ENCODE measurements around the gene DST. TPM values are rescaled to one million over a fixed set of nuclear protein-coding genes. Genes with fewer than 3 reads are reported as not detected.

The DST gene
- total and polyA plus RNA-seq, 2 of the 4 experiments (the other 2 are of a cell fraction) = 97.7 to 452 TPM

GRCh38 chr6:56521454-56521853 is 121.2 kb downstream of the DST start:
- Histone ChIP-seq H2BK5ac (ENCODE audit: low read depth, low read length, poor library complexity, severe bottlenecking) (peak overlapping the region; percentile 93), H2AK5ac (ENCODE audit: low read depth, low read length) (no peak overlapping the region), H2AFZ (replicated peaks; ENCODE audit: low read length, poor library complexity) (no peak overlapping the region), H4K8ac (ENCODE audit: low read depth in 2 of 2, low read length in 2 of 2) (no peak overlapping the region), H3K79me1 (ENCODE audit: low read depth in 1 of 2, low read length in 2 of 2) (peaks cover 22 to 52% of the 10 kb centered on the region in 2 experiments), H3K4me1 (ENCODE audit: control insufficient read depth, insufficient read depth, low read length) (peaks cover 21% of the 10 kb centered on the region), H2BK120ac (ENCODE audit: low read depth, low read length) (no peak overlapping the region), H2BK15ac (ENCODE audit: low read depth, low read length) (no peak overlapping the region), H3K9ac (ENCODE audit: low read depth, low read length) (no peak overlapping the region), H2BK20ac (ENCODE audit: low read depth, low read length) (no peak overlapping the region), H3K4ac (ENCODE audit: low read depth, low read length) (no peak overlapping the region), H4K5ac (ENCODE audit: low read depth, low read length) (no peak overlapping the region), H3K4me2 (ENCODE audit: low read depth, low read length) (no peak overlapping the region), H3K56ac (ENCODE audit: extremely low read depth, insufficient read depth, low read length) (no peak overlapping the region), H3K27me3 (ENCODE audit: control insufficient read depth, insufficient read depth, low read length) (no peaks in the 10 kb centered on the region), H2AK9ac (replicated peaks; ENCODE audit: low read depth, low read length, poor library complexity) (no peak overlapping the region), H3K36me3 (ENCODE audit: control insufficient read depth, insufficient read depth, low read length) (peaks cover 18% of the 10 kb centered on the region), H3K14ac (replicated peaks; ENCODE audit: low read depth, low read length) (no peak overlapping the region), H4K91ac (ENCODE audit: insufficient read depth, low read depth, low read length) (no peak overlapping the region), H3K18ac (ENCODE audit: low read depth, low read length) (no peak overlapping the region), H3K9me3 (ENCODE audit: control insufficient read depth, insufficient read depth, low read length) (no peaks in the 10 kb centered on the region), H3K9me1 (ENCODE audit: insufficient read depth, low read length) (peaks cover 14% of the 10 kb centered on the region), H4K20me1 (ENCODE audit: insufficient read depth, low read length) (peaks cover 10% of the 10 kb centered on the region; the same call in 1 of the 2 replicates), H3K23ac (ENCODE audit: low read depth, low read length) (no peak overlapping the region), H3K4me3 (ENCODE audit: insufficient read depth, low read depth, low read length) (no peak overlapping the region), H3K27ac (ENCODE audit: insufficient read depth, low read length) (no peak overlapping the region)
- dilution Hi-C loops (cut with HindIII; ENCODE audit: low sequenced_read_pairs, unreplicated experiment) = no loop called here
- in situ Hi-C loops (cut with MboI; ENCODE audit: low sequenced_read_pairs) = no loop called here
- CTCF ChIA-PET = interaction anchor here (0.8 to 1.3 kb wide), 2 partner anchors 27 to 30 kb away, joined by 3 to 5 read pairs; no protein-coding TSS in a partner anchor
- BruUV-seq (replicated peaks) = no TSS peak
- TF ChIP-seq CEBPB (IDR thresholded peaks at IDR 0.05; ENCODE audit: low read depth, low read length) (peak; percentile 53; the same call in 1 of the 2 replicates), FOS (IDR thresholded peaks at IDR 0.05; ENCODE audit: low read depth, low read length) (peak; percentile 68; the same call in 1 of the 2 replicates), RFX5 (IDR thresholded peaks at IDR 0.05; ENCODE audit: low read depth, low read length) (no peak), BHLHE40 (IDR thresholded peaks at IDR 0.05; ENCODE audit: low read depth, low read length) (0 out of 2 replicates have a peak, but pooled peaks have one; percentile 10)
- intact Hi-C loops (cut with micrococcal nuclease) = no loop called here
- DNase-seq (peak; percentile 73), ATAC-seq (ENCODE audit: low read depth) (peak; percentile 5; the same call in 1 of the 2 replicates)
- no CpG with 5 or more reads among the region's 2 CpGs for WGBS, 2 experiments (ENCODE audit: extremely low coverage in 2 of 2, insufficient read length in 1 of 2)
- POLR2A ChIA-PET (ENCODE audit: unreplicated experiment) = no interaction called here
